Measurements from ENCODE around the gene RNF207.

GRCh38 chr1:6157132-6157527 is 48.8 kb upstream of the RNF207 start:
- TF ChIP-seq CTCF (IDR thresholded peaks at IDR 0.05) (no peak), POLR2A (IDR thresholded peaks at IDR 0.05) (no peak), EP300 (IDR thresholded peaks at IDR 0.05) (no peak)
